Lower leg skin (tissue), 3 donors: ENCODE results near the gene C9orf78.

Source experiments
- CTCF ChIP-seq, 3 donors: fragments of 450-650 bp; IDR thresholded peaks; one replicate each; pipeline ENCODE4 v1.5.1; 2016; ENCODE audit warnings: antibody characterized with exemption in 3 of 3, mild to moderate bottlenecking in 3 of 3, moderate library complexity in 2 of 3
- POLR2A ChIP-seq, 2 donors: fragments of 450-650 bp; IDR thresholded peaks; one replicate each; pipeline ENCODE4 v1.6.1; 2016 to 2017; ENCODE audit warnings: antibody characterized with exemption in 2 of 2, mild to moderate bottlenecking in 1 of 2, moderate library complexity in 1 of 2

- TF ChIP-seq CTCF (IDR thresholded peaks at IDR 0.05) (no peak), POLR2A (IDR thresholded peaks at IDR 0.05) (no peak)
Measured at GRCh38 chr9:129806061-129806460, 29.0 kb downstream of the C9orf78 start.
